Measurements from ENCODE around the gene NALCN.
A peak's percentile ranks its signal among the peaks of the same experiment; 100 is the strongest.

NALCN gene

GRCh38 chr13:101059793-101060192, 356.5 kb downstream of the NALCN start (continued):
- no peak for TF ChIP-seq ZSCAN5A (tag by site-specific recombination; IDR thresholded peaks at IDR 0.05)
- no peak for TF ChIP-seq INSM2 (tag by site-specific recombination; IDR thresholded peaks at IDR 0.05)
- TF ChIP-seq, protein P1, sequence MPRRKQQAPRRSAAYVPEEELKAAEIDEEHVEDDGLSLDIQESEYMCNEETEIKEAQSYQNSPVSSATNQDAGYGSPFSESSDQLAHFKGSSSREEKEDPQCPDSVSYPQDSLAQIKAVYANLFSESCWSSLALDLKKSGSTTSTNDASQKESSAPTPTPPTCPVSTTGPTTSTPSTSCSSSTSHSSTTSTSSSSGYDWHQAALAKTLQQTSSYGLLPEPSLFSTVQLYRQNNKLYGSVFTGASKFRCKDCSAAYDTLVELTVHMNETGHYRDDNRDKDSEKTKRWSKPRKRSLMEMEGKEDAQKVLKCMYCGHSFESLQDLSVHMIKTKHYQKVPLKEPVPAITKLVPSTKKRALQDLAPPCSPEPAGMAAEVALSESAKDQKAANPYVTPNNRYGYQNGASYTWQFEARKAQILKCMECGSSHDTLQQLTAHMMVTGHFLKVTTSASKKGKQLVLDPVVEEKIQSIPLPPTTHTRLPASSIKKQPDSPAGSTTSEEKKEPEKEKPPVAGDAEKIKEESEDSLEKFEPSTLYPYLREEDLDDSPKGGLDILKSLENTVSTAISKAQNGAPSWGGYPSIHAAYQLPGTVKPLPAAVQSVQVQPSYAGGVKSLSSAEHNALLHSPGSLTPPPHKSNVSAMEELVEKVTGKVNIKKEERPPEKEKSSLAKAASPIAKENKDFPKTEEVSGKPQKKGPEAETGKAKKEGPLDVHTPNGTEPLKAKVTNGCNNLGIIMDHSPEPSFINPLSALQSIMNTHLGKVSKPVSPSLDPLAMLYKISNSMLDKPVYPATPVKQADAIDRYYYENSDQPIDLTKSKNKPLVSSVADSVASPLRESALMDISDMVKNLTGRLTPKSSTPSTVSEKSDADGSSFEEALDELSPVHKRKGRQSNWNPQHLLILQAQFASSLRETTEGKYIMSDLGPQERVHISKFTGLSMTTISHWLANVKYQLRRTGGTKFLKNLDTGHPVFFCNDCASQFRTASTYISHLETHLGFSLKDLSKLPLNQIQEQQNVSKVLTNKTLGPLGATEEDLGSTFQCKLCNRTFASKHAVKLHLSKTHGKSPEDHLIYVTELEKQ (tag by site-specific recombination; IDR thresholded peaks at IDR 0.05; ENCODE audit: borderline replicate concordance) = no peak
- TF ChIP-seq ZNF433 (tag by site-specific recombination; IDR thresholded peaks at IDR 0.05; ENCODE audit: low read depth) = no peak
- no peak for TF ChIP-seq GLI4 (tag by site-specific recombination; IDR thresholded peaks at IDR 0.05)

GRCh38 chr13:101058841-101059240, 357.5 kb downstream of the NALCN start:
- H3K4me1 ChIP-seq (ENCODE audit: control insufficient read depth, insufficient read depth, low read length) = no peaks in the 10 kb centered on the region
- no peaks in the 10 kb centered on the region for H3K9me3 ChIP-seq (ENCODE audit: control insufficient read depth, insufficient read depth, low read depth, low read length)
- H3K36me3 ChIP-seq (ENCODE audit: control insufficient read depth in 2 of 2, insufficient read depth in 1 of 2, low read length in 2 of 2) = no peaks in the 10 kb centered on the region
- TF ChIP-seq ZNF530 (tag by site-specific recombination; IDR thresholded peaks at IDR 0.05; ENCODE audit: low read depth) (no peak), ZIC2 (tag by site-specific recombination; IDR thresholded peaks at IDR 0.05) (peak; percentile 94)
- no peak overlapping the region for H3K4me3 ChIP-seq (ENCODE audit: low read depth, low read length)
- ChIA-PET CTCF (no interaction called here), POLR2A (no interaction called here)
- no peak overlapping the region for H3K27ac ChIP-seq (ENCODE audit: extremely low read depth, low read depth, low read length)

GRCh38 chr13:101053301-101054093, 362.8 kb downstream of the NALCN start:
- Histone ChIP-seq H3K9me3 (ENCODE audit: control insufficient read depth, insufficient read depth, low read depth, low read length) (no peaks in the 10 kb centered on the region), H3K27ac (ENCODE audit: extremely low read depth, low read depth, low read length) (no peak overlapping the region), H3K4me1 (ENCODE audit: control insufficient read depth, insufficient read depth, low read length) (no peaks in the 10 kb centered on the region), H3K4me3 (ENCODE audit: low read depth, low read length) (no peak overlapping the region), H3K36me3 (ENCODE audit: control insufficient read depth in 2 of 2, insufficient read depth in 1 of 2, low read length in 2 of 2) (no peaks in the 10 kb centered on the region)
- ChIA-PET CTCF (no interaction called here), POLR2A (no interaction called here)
- TF ChIP-seq SCRT1 (tag by site-specific recombination; IDR thresholded peaks at IDR 0.05; ENCODE audit: borderline replicate concordance) = no peak
- TF ChIP-seq KLF16 (tag by site-specific recombination; IDR thresholded peaks at IDR 0.05) = no peak
- TF ChIP-seq ZFP69B (tag by site-specific recombination; IDR thresholded peaks at IDR 0.05) = no peak
- no peak for TF ChIP-seq INSM2 (tag by site-specific recombination; IDR thresholded peaks at IDR 0.05)
- no peak for TF ChIP-seq ZNF148 (tag by site-specific recombination; IDR thresholded peaks at IDR 0.05; ENCODE audit: borderline replicate concordance)
- no peak for TF ChIP-seq ZFHX2 (tag by site-specific recombination; conservative IDR thresholded peaks at IDR 0.05)
- TF ChIP-seq IKZF3 (tag by site-specific recombination; IDR thresholded peaks at IDR 0.05) = no peak
- no peak for TF ChIP-seq ZNF558 (tag by site-specific recombination; IDR thresholded peaks at IDR 0.05)
- no peak for TF ChIP-seq YY2 (tag by site-specific recombination; IDR thresholded peaks at IDR 0.05)
- no peak for TF ChIP-seq ZNF664 (tag by site-specific recombination; IDR thresholded peaks at IDR 0.05)
- no peak for TF ChIP-seq REST (tag by site-specific recombination; IDR thresholded peaks at IDR 0.05)

Measured in HEK293 (cell line).